Activated CD8-positive, alpha-beta memory T cell treated with anti-CD3 and anti-CD28 coated beads for 48 hours (primary cell): ENCODE measurements around the gene LENG9.
"Not testable (repeated sequence)": the region's sequence is repeated elsewhere in the genome, so short reads cannot be mapped to it uniquely, and the experiment has no call there.

Source experiments
- DNase-seq, 3 experiments: peaks; one replicate each; pipeline ENCODE4 v3.0.0-alpha.2; 2020; ENCODE audit warnings: low read depth in 2 of 3, low spot score in 2 of 3

LENG9 gene

DNA sequence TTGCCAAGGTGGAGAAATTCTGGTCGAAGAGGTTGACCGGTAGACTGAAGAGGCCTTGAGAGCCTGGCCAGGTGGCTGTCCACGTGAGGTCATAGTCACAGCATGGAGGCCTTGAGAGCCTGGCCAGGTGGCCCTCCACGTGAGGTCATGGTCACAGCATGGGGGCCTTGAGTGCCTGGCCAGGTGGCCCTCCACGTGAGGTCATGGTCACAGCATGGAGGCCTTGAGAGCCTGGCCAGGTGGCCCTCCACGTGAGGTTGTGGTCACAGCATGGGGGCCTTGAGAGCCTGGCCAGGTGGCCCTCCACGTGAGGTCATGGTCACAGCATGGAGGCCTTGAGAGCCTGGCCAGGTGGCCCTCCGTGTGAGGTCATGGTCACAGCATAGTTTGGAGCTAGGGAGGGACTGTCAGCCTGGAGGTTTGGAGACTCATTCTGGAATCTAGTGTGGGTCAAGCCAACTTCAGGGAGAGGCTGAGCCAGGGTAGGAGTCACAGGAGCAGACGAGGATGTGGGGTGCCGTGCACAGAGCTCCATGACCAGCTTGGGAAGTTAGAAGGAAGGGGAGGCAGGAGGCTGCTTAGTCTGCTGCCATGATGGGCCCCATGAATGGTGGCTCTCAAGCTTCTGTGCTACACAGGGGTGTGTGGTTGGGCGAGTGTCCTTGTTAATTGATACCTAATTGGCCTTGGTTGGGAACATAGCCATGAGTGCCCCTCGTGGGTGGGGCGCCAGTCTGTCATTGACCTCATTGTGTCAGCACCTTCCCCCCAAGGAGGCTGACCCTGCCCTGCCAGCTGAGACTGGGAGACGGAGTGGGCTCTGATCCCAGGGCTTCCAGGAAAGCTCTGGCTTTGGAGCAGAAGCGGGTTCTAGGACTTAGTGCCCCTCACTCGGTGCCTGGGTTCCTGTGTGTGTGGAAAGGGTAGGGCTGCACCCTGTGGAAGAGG, 4.0 kb downstream of the LENG9 start:
- DNase-seq, result no peak

DNA sequence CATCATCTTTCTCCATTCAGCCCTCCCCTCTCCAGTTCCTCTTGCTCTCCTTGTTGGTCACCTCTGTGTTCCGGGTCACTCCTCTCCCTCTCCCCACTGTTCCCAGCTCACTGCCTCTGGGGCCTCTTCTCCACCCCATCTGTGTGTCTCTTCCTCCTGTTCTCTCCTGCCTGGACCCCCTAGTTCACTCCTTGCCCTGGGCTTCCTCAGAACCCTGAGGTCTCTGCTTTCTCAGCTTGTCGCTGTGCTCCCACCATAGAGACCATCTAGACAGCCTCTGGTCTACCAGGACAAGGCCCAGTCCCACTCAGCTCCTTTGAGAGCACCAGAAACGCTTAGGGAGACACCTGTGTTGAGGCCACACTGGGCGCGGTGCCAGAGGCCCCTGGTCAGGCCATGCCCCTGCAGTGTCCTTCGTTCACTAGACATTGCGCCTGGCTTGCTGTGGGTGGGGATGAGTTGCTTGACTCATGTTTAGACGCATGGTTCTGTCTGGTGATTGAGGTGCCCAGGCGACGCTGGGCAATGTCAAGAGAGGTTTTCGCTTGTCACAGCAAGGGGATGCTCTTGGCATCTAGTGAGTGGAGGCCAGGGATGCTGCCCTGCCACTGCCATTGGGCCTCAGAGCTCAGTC, 4.8 kb downstream of the LENG9 start:
- DNase-seq, result no peak

DNA sequence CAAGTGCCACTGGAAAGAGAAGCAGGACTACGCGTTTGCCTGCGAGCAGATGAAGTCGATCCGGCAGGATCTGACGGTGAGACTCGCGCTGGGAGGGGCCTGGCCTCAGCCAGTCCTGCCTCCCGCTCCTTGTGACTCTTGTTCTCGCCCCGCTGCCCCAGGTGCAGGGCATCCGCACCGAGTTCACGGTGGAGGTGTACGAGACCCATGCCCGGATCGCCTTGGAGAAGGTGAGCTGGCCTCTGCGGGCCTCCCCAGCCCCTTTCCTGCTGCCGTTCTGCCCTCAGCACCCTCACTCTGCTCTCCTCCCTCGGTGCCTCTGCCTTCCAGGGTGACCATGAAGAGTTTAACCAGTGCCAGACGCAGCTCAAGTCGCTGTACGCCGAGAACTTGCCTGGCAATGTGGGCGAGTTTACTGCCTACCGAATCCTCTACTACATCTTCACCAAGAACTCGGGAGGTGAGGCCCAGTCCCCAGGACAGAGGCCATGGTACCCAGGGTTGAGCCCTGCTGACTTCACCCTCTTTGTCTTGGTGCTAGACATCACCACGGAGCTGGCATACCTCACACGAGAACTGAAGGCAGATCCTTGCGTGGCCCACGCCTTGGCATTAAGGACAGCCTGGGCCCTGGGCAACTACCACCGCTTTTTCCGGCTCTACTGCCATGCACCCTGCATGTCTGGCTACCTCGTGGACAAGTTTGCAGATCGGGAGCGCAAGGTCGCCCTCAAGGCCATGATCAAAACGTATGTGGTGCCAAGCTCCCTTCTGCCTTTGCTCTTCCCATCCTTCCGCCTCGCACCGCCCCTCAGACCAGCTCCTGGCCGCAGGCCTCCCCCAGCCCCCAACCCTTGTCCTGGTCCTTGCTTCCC, 5.6 kb downstream of the LENG9 start:
- no peak for DNase-seq

DNA sequence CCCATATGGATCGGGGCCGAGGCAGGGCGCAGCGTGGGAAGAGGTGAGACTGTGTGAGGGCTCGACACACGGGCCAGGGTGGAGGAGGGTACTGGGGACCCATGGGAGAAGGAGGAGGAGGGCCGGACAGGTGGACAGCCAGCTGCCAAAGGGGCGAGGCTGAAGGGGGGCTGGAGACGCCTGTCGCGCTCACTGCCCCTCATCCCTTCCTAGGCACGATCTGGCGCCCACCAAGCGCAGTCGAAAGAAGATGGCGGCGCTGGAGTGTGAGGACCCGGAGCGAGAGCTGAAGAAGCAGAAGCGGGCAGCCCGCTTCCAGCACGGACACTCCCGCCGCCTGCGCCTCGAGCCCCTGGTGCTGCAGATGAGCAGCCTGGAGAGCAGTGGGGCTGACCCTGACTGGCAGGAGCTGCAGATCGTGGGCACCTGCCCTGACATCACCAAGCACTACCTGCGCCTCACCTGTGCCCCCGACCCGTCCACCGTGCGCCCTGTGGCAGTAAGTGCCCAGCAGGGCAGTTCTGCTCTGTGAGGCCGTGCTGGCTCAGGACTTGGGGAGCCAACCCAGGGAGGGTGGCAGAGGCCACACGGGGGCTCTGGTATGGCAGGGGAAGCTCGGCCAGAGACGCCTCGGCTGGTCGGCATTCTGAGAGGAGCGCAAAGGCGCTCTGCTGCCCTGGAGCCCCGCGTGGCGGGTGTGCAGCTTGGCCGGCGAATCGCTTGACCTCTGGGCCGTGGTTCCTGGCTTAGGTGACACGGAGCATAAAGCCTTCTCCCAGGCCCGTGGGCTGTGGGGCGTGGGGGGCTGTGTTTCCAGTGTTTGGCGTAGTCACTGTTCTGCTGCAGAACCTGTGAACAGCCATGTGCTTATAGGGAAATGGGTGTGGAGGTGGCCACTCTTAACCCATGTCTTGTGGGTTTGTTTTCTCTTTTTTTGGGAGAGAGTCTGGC, 6.9 kb downstream of the LENG9 start:
- DNase-seq, result no peak

- no peak for DNase-seq
These were observed 7.7 kb downstream of the LENG9 start for GRCh38 chr19:54455786-54456422.

- no peak for DNase-seq
These were observed 8.6 kb downstream of the LENG9 start for GRCh38 chr19:54454781-54455675.

- DNase-seq, result no peak
These were observed 9.4 kb downstream of the LENG9 start for GRCh38 chr19:54453921-54454780.

DNA sequence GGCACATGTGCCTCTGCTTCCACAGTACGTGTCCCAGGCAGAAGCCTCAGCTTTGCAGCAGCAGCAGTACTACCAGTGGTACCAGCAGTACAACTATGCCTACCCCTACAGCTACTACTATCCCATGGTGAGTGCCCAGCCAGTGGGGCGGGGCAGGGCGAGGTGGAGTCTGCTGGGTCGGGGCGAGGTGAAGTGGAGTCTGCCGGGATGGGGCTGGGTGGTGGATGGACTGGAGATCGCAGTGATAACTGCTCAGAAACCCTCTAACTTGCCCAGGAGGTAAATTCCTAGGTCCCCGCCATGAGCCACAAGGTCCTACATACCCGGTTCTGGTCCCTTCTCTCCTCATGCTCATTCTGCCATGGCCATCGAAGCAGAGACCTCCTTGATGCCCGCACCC, 11.0 kb downstream of the LENG9 start:
- DNase-seq, result no peak

GRCh38 chr19:54451997-54452396, 11.6 kb downstream of the LENG9 start:
- DNase-seq, result no peak

GRCh38 chr19:54451331-54451871, 12.2 kb downstream of the LENG9 start:
- no peak for DNase-seq

DNA sequence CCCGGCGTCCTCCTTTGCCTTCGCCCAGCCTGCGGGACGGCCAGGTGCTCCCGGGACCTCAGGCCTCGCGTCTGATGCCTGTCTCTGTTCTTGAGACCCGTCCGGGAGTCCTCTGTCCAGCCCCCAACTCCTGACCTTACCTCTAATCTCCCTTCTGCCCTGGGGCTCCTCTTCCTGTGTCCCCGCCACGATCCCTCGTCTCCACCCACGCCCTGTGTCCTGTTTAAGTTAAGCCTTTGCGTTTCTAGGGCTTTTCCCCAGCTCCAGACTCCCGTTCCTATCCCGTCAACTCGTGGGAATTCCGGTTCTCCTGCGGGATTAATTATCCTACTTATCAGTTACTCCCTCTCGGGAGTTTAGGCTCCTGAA, 13.9 kb downstream of the LENG9 start:
- no peak for DNase-seq

- DNase-seq, result peak; percentile 89 to 96 (median 91)
These were observed 14.5 kb downstream of the LENG9 start, which contains the start of gene LENG8 for GRCh38 chr19:54448774-54449700. Gene LENG8, plus strand, starts transcription at chr19:54449199. Its CDS starts 2,146 bp downstream, at chr19:54451345.

- DNase-seq, result peak in 1 of 3 experiments; percentile 18
These were observed 15.4 kb downstream of the LENG9 start for GRCh38 chr19:54448040-54448773.

DNA sequence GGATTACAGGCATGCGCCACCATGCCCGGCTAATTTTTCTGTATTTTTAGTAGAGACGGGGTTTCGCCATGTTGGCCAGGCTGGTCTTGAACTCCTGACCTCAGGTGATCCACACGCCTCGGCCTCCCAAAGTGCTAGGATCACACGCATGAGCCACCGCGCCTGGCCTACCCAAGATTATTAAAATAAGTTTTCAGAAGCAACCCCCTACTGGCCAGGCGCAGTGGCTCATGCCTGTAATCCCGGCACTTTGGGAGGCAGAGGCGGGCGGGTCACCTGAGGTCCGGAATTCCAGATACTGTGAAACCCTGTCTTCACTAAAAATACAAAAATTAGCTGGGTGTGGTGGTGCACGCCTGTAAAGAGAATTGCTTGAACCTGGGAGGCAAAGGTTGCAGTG, 17.2 kb downstream of the LENG9 start:
- DNase-seq, result not testable (repeated sequence)

DNA sequence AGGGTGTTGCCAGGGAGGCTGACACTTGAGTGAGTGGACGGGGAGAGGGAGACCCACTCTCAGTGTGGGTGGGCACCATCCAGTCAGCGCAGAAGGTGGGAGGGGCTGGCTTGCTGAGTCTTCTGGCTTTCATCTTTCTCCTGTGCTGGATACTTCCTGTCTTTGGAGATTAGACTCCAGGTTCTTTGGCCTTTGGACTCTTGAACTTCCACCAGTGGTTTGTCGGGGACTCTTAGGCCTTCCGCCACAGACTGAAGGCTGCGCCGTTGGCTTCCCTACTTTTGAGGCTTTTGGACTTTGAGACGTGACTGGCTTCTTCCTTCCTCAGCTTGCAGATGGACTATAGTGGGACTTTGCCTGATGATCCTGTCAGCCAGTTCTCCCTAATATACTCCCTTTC, 18.8 kb downstream of the LENG9 start:
- no peak for DNase-seq

DNA sequence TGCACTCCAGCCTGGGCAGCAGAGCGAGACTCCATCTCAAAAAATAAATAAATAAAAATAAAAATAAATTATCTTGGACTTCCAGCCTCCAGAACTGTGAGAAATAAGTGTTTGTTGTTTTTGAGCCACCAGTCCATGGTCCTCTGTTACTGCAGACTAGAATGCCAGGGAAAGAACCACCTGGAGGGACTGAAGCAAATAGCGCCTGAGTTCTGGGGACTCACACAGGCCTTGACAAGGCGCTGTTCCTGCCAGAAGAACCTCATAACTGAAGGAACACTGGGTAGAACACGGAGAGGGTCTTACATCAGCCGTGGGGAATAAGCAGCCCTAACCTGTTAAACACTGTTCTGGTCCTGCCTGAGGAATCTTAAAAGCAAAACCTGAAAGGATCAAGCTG, 22.9 kb downstream of the LENG9 start:
- DNase-seq, result no peak
